ENCODE results near the gene USP10. TPM values are rescaled to one million over a fixed set of nuclear protein-coding genes. Genes with fewer than 3 reads are reported as not detected.

The USP10 gene
- total RNA-seq, 1 experiment from 2014 or later, result 70.6 TPM

DNA sequence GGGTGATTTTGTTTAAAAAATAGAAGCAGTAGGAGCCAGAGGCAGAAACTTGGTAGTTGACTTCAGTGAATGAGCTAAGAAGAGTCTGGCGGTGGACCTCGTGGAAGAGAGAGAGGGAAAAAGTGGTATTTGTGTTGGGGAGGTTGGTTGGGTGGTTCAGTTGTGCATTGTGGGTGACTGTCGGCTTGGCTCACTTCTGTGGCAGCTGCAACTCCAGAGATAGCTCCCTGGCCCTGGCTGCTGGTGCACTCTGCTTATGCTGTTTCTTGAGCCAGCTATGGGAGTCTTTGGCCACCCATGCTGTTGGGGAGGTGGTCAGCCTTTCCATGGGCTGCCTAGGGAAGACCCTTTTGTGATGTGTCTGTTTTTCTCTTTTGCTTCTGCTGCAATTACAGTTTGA lies 69.6 kb downstream of the USP10 start:
- DNase-seq (ENCODE audit: low read depth), result no peak

DNA sequence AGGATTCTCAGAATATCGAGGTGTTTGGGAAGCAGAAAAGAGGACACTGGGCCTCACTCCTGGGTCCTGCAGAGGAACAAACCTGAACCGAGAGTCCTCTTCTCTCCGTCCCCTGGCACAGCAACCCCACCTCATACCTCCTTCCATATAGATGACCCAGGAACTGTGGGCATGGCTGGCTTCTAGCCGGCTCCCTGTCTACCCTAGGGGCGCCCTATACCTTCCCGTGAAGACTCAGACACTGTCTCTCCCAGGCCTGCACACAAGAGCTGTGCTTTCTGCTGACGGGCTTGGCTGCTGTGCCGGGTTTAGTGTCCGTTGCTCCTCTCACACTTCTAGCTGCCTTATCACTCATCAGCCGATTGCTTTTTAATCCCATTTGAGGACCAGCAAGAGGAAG lies 73.5 kb downstream of the USP10 start:
- DNase-seq (ENCODE audit: low read depth), result no peak

DNA sequence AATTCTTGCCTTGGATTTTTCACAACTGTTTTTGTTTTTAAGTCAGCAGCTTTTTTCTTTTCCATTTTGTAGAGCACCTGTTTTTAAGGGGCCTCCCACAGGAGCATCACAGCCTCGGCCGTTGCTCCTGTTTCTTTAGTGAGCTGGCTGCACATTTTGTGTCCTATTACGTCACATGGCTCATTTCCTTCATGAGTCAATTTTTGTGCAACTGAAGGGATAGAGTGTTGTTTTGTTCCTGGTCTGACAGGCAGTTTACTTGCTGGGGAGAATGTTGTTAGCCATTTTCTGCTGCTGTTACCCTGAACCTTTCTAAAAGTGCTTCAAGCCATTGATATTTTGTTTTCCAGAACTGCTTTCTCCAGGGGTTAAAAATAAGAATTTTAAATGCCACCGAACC lies 75.0 kb downstream of the USP10 start:
- DNase-seq (ENCODE audit: low read depth), result peak; percentile 95

DNA sequence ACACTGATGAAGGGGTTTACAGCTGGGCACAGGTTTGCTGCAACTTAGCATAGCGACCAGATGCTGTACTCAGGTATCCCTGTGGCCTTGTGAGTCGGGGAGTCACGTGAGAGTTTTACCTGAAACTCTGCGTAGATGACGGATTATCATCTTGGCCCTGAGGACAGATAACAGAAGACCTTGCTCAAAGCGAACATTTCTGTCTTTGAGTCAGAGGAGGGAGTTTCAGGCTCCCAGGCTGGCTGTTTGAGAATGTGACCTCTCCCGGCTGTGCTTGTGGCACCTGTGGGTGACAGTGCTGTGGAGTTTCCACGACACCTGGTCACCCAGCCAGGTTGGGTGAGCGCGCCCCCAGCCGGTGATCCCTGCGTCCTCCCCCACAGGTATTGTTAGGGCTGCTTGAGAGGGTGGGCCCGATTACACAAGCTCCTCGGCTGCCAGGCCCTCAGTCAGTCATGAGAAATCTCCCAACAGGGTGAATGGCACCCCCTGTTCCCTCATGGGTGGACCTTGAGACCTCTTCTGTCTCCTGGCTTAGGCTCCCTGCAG lies 75.5 kb downstream of the USP10 start:
- no peak for DNase-seq (ENCODE audit: low read depth)

DNA sequence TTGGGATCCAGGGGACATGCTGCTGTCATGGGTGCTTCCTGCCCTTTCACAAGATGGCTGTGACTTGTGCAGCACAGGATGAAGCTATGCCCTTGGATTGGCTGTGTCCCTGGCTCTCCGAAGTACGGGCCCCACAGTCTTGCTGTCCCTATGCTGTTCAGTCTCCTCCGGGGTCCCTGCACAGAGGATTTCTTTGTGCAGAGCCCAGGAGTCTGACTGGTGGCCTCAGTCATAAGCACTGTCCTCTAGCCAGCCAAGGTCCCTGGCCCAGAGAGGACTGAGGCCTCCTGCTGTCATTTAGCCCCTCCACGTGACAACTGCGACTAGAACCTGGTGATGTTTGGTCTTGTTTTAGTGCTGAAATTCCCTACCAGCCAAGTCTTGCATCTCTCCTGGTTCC lies 77.6 kb downstream of the USP10 start:
- no peak for DNase-seq (ENCODE audit: low read depth)

DNA sequence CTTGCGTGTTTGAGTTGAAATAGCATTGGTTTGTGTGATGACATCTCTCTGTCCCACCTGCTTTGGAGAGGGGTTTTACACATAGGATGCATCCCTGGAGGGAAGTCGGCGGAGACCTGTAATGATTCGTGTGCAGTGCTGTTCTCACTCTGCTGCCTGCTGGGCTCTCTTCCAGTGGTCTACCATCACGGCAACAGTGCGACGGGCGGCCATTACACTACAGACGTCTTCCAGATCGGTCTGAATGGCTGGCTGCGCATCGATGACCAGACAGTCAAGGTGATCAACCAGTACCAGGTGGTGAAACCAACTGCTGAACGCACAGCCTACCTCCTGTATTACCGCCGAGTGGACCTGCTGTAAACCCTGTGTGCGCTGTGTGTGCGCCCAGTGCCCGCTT lies 78.9 kb downstream of the USP10 start:
- no peak for DNase-seq (ENCODE audit: low read depth)

DNA sequence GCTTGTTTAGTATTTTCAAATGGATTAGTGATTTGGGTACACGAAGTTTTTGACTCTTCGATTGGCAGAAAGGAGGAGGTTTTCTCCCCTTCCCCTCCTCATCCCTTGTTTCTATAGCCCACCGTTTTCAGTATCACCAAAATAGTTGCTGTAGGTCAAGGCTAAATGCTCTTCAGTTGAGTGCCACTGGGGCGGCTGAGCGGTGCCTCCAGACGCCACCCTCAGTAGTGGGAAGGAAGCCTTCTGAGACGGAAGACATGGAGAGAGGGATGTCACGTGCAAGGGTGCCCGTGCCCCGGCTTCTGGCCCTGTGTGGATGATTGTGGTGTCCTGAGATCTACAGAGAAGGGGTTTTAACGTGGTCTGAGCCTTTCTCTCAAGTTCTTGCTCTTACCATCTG lies 80.3 kb downstream of the USP10 start:
- DNase-seq (ENCODE audit: low read depth), result no peak

DNA sequence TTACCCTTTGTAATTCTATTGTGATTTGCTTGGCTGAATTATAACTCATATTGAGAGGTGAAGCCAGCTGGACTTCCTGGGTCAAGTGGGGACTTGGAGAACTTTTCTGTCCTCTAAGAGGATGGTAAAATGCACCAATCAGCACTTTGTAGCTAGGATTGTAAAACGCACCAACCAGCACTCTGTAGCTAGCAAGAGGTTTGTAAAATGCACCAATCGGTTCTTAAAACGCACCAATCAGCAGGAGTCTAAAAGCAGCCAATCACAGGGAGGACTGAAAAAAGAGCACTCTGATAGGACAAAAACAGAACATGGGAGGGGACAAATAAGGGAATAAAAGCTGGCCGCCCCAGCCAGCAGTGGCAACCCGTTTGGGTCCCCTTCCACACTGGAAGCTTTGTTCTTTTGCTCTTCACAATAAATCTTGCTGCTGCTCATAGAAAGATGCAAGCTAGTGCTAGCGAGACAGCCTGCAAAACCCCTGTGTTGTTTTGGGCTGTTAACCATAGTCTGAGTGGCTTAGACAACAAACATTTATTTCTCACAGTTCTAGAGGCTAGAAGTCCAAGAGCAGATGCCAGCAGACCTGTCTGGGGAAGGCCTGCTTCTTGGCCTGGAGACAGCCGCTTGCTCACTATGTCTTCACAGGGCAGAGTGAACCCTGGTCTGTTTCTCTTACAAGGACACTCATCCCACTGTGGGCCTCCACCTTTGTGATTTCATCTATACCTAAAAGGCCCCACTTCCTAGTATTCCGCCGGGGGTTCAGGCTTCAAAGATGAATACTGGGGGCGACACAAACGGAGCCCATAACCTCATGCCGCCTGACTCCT lies 81.0 kb downstream of the USP10 start:
- no peak for DNase-seq (ENCODE audit: low read depth)

DNA sequence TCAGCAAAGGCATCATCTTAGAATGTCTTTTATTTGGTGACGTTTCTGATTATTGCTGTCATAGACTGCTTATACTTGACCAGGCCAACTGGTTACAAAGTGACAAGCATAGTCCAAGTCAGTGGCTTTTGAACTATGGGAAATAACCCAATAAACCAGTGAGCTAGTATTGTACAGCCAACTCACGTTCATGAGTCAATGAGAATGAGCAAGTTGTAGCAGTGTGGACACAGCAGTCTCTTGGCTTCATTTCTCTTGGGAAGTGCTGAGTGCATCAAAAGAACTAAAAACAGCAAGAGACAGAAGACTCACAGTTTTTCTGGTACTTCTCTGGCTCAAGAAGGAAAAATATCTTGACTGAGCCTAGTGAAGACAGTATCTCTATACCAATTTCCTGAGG lies 83.0 kb downstream of the USP10 start:
- DNase-seq (ENCODE audit: low read depth), result peak; percentile 10

DNA sequence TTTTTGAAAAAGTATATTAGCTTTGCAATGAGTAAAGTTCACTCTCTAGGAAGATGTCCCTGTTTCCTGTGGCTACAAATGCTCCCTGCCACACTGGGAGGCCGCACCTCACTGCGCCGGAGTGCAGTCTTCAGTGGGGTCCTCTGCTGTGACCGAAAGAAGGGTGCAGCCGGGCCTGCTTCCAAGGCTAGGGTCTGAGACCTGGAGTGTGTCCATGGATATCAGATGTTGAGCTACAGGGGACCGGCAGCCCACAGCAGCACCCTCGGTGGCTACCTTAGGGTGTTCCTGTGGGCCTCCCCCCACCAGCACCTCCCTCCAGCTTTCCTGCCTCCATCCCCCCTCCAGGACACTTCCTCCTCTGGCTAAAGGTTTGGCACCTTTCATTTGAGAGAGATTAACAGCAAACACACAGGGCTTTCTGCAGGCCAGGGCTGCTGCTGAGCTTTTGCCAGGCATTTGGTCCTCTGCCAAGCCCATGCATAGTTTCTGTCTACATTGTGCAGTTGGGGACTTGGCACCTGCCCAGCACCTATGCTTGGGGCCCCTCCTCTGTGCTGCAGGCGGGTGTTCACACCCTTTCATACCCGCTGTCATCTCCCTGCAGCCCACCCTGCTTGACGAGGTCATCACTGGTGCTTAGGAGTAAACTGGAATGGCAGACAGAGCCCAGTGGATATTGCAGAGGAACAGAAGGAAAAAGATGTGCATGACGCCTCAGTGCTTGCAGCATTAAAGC lies 86.2 kb downstream of the USP10 start:
- no peak for DNase-seq (ENCODE audit: low read depth)

DNA sequence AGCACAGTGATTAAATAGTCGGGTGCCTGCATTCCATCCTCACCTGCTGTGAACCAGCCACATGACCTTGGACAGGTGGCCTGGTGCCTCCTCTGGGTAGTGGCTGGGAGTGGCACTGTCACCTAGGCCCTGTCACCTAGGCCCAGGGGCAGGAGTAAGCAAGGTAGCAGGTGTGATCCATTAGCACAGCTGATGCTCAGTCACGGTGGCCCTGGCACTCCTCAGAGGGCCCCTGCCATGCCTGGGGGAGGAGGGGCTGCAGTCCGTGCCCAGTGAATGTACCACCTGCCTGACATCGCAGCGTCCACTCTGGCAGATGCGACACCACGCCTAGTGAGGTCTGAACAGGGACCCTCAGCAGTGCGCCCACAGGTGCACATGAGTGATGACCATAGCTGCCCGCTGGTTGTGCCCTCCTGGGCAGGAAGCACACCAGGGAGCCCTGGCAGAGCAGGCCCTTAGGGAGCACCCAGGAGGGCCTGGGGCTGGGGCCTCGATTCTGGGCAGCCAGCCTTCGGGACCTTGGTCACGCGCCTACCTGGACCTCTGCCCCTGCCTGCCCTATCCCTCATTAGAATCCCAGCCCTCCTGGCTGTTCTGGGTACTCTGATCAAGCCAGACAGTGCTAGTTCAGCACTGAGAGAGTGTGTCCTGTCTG lies 86.9 kb downstream of the USP10 start:
- no peak for DNase-seq (ENCODE audit: low read depth)

DNA sequence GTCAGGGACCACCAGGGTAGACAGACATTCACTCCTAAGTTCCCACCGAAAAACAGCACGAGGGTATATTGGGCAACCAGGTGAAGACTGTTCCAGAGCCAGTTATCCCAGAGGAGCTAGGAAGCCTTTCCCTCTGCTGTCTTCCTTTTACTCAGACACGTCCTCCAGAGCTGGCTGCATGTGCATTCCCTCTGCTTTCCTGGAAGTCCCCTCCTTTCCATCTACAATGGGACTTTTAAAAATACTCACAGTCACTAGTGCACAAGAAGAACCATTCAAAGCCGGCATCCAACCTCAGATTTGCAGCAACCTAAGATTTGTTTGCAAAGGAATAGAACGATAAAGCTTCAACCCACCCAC lies 87.4 kb downstream of the USP10 start:
- no peak for DNase-seq (ENCODE audit: low read depth)

DNA sequence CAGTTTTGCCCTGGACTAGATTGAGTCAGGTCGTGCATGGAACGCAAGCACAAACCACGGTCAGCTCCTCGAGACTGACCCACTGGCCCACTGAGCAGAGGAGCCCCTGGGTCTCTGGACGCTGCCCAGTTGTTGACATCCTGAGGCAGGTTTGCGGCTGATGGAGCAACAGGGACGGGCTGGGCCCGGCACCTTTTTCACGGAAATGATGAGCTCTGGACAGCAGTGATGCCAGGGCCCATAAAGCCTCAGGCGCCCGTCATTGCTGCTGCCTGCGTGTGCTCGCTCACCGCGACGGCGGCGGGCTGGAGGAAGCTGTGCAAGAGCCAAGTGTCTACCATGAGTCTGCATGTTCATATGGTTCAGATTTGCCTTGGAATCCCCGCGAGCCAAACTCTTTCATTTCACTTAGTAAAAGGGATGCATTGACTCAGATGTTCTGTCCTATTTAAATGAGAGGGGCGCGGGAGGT lies 89.2 kb downstream of the USP10 start:
- DNase-seq (ENCODE audit: low read depth), result no peak

DNA sequence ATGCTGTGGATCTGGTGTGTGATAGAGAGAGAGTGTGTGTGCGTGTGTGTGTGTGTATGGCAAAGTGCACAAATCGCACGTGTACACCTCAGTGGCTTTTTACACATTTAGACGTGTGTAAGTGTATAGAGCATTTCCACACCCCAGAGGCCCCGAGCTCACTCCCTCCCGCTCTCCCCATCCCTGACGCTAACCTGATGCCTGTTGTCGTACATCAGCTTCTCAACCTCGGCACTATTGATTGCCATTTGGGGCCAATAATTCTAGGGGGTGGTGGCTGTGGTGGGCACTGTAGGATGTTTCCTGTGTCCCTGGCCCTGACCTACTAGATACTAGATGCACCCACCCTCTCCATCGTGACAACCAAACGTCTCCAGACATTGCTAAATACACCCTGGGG lies 89.6 kb downstream of the USP10 start:
- no peak for DNase-seq (ENCODE audit: low read depth)

DNA sequence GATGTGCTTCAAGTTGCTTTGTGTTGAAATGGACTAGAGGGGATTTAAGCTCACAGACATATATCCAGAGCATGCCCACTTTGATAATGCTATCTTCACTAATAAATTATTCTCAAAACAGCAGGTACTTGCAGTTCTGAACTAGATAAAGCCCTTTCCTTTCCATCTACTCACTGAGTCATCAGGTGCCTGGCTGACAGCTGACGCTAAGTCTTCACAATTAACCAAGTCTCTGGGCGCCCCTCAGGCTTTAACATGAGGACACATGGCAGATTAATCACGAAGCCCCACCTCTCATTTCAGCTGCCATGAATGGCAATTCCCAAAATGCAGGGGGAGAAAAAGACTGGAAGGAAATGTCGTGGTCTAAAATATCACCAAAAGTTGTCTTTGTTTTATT lies 90.5 kb downstream of the USP10 start:
- peak; percentile 10 for DNase-seq (ENCODE audit: low read depth)

DNA sequence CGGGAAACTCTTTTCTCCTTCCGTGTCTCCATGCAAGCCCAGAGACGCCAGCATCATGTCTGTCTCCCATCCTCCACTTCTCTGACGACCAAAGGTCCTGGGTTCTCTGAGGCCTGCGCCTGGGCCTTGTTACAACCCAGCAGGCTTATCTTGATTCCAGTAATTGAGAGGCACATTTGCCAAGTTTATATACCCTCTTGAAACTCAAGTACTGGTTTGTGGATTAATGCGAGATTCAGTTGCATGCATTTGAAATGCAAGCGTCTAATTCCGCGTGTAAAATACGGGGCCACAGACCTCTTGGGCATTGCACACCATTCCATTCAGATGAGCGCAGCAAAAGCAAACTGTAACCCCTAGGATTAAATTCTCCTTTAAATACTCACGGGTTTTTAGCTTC lies 91.3 kb downstream of the USP10 start:
- no peak for DNase-seq (ENCODE audit: low read depth)

DNA sequence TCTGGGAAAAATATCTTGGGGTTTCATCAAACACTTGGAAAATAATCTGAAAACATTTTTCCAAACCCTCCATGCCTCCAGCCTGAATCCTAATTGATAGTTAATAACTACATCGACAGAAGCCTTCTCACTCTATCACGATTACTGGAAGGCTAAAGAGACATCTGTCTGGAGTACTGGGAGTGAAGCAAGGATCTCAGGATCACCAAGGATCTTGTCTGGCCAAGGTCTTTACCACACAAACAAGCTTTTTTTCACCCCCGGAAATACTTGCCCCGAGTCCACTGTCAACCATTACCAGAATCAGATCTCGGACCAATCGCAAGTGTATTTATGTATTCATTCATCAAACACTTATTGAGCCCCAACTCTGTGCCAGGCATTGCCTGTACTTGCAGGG lies 91.7 kb downstream of the USP10 start:
- DNase-seq (ENCODE audit: low read depth), result no peak

DNA sequence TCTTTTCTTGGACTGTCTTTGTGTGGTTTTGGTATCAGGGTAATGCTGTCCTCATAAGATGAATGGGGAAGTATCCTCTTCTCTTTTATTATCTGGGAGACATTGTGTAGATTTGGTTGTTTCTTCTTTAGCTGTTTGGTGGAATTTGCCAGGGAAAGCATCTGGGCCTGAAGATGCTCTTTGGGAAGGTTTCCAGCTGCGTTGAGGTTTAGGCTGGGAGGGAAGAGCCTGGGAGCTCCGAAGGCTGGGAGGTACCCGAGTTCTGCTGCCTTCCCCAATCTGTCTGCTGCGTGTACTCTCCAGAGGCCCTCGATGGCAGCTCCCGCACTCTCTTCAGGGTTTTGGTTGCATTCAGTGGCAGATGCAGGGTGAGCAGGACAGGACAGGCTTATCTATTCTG lies 94.4 kb downstream of the USP10 start:
- no peak for DNase-seq (ENCODE audit: low read depth)

DNA sequence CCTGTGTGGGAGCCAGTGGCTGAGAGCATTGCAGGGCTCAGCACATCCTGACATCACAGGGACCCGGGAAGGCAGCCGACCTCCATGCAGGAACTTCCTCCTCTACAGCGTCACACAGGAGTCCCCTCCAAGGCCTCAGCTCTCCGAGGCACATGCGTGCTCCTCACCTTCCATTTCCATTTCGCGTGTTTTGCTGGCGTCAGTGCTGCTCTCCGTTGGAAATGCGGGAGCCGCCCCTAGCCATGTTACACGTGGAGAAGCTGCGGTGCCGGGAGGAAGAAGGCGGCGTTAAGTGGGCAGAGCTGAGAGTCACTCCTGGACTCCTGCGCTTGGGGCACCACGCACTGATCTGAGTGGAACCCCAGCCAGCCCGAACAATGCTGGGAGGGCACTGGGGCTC lies 94.8 kb downstream of the USP10 start:
- DNase-seq (ENCODE audit: low read depth), result no peak

DNA sequence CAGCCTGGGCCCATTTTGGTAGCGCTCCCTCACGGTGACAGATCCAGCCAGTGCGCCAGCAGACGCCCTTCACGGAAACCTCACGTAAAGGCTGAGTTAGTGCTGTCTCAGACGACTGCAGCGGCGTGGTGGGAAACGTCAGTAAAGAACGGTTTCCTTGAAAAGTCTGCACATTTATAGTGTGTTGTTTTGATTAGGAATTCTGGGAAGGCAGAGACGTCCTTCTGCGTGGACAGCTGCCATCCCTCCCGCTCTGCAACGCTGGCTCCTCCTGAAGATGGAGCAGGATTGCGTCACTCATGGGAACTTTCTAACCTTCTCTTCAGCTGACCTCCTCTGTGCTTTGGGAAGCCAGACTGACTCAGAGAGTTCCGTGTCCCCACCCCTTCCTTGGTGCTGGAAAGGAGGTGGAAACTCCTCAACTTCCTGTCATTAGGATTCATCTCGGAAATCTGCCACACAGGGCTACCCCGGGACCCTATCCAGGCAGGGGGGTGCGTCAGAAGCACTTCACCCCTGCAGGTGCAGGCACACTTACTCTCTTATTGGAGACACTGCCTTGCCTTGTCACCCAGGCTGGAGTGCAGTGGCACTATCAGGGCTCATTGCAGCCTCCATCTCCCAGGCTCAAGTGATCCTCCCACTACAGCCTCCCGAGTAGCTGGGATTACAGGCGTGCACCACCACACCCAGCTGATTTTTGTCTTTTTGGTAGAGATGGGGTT lies 95.7 kb downstream of the USP10 start:
- peak; percentile 71 for DNase-seq (ENCODE audit: low read depth)

DNA sequence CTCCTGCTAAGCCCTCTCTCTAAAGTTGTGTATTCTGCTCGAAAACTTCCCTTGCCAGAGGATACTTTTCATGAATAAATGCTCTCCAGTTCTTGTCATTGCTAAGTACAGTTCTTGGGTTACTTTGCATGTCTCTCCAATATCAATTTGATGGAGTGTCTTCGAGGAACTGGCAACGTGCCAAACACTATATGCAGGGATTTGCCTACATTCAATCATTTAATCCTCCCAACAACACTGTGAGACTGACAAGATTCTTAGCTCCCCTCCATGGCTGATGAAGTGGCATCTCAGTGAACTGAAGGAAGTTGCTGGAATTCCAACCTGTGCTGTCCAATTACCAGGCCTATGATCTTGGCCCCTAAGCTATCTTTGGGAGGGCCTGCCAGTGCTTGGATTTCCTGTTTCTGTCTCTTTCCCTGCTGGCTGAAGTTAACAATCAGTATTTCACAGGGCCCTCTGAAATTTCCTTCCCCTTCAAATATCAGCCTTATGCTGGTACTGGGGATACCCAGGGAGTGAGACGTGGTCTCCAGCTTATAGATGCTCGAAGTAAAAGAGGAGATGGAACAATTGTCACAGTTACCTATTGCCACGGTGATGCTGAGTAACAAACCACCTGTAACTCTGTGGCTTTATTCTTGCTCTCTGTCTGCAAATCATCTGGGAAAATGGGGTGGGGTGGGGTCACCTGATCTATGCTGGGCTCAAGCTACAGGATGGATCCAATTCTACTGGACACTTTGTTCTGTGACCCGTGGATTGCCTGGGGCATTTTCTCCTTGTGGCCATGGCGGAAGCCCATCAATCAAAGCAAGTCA lies 100.6 kb downstream of the USP10 start:
- DNase-seq (ENCODE audit: low read depth), result no peak
